CD4-positive, alpha-beta T cell (primary cell): ENCODE data around the gene NAGK. TPM values are rescaled to one million over a fixed set of nuclear protein-coding genes. Genes with fewer than 3 reads are reported as not detected.
A peak's percentile ranks its signal among the peaks of the same experiment; 100 is the strongest.

Experiments used
- ATAC-seq: fragments of 200-7000 bp; cut with Tn5 transposase; one replicate; pipeline ENCODE4 v1.10.0; 2022; ENCODE audit warnings: mild to moderate bottlenecking; ENCODE audit not compliant: poor library complexity
- CTCF ChIA-PET: fragments of 350-600 bp; sonication (Branson Sonifier 250); formaldehyde crosslinking; loops from one replicate; lab custom pipeline; 2021; ENCODE audit warnings: antibody characterized with exemption, inconsistent platforms; lab: Charles Lee
- POLR2A ChIA-PET: fragments of 350-600 bp; sonication (Branson Sonifier 250); formaldehyde crosslinking; loops from one replicate; lab custom pipeline; 2021; ENCODE audit warnings: antibody characterized with exemption, inconsistent platforms; lab: Charles Lee
- DNase-seq, 14 experiments: peaks; one replicate each; pipeline ENCODE4 v3.0.0-alpha.2; 2013 to 2020; ENCODE audit warnings: mixed read lengths in 2 of 14
- H3K27ac ChIP-seq, 2 donors: one replicate each; pipeline versions ENCODE4 v1.5.1 to v1.7.0; 2013; ENCODE audit warnings: low read length in 2 of 2, low read depth in 1 of 2, mild to moderate bottlenecking in 1 of 2
- H3K27me3 ChIP-seq, 2 experiments: 1 replicate in 1 of 2; 2 replicates in 1 of 2; pipeline versions ENCODE4 v1.6.1 to v1.7.0; 2013; ENCODE audit warnings: low read length in 2 of 2, control low read depth in 1 of 2, mild to moderate bottlenecking in 1 of 2, moderate library complexity in 1 of 2; ENCODE audit not compliant: insufficient read depth in 2 of 2, control insufficient read depth in 1 of 2
- H3K36me3 ChIP-seq: one replicate; pipeline ENCODE4 v1.6.1; 2013; ENCODE audit warnings: low read length, control low read depth; ENCODE audit not compliant: insufficient read depth
- H3K4me1 ChIP-seq: one replicate; pipeline ENCODE4 v1.6.1; 2013; ENCODE audit warnings: low read length, control low read depth; ENCODE audit not compliant: insufficient read depth
- H3K4me3 ChIP-seq: one replicate; pipeline ENCODE4 v1.5.1; 2013; ENCODE audit warnings: mild to moderate bottlenecking, low read length, moderate library complexity
- H3K9me3 ChIP-seq, 2 experiments: 1 replicate in 1 of 2; 2 replicates in 1 of 2; pipeline versions ENCODE4 v1.6.1 to v1.7.0; 2013; ENCODE audit warnings: low read length in 2 of 2, mild to moderate bottlenecking in 2 of 2, control low read depth in 1 of 2, moderate library complexity in 1 of 2; ENCODE audit not compliant: control insufficient read depth in 1 of 2, insufficient read depth in 1 of 2
- H3K27ac Mint-ChIP-seq: one replicate; pipeline ENCODE4 v1.8.0; 2020; ENCODE audit warnings: mixed read lengths
- H3K27me3 Mint-ChIP-seq: one replicate; pipeline ENCODE4 v1.8.0; 2021; ENCODE audit warnings: mixed read lengths
- H3K36me3 Mint-ChIP-seq: one replicate; pipeline ENCODE4 v1.8.0; 2021; ENCODE audit warnings: low read depth, mixed read lengths
- H3K4me1 Mint-ChIP-seq: one replicate; pipeline ENCODE4 v1.8.0; 2021; ENCODE audit warnings: low read depth, mixed read lengths
- H3K4me3 Mint-ChIP-seq: one replicate; pipeline ENCODE4 v1.8.0; 2020; ENCODE audit warnings: mild to moderate bottlenecking, mixed read lengths
- H3K9me3 Mint-ChIP-seq: one replicate; pipeline ENCODE4 v1.8.0; 2020; ENCODE audit warnings: mixed read lengths
- intact Hi-C, 2 experiments: fragments of 100-400 bp; cut with DNase I in 1 of 2; cut with micrococcal nuclease in 1 of 2; formaldehyde crosslinking; loops; one replicate each; pipeline versions ENCODE4 v1.15.1 to v1.9.0; 2023 to 2025; cut with DNase I, micrococcal nuclease
- total RNA-seq, 174 experiments: library from RNA in 2 of 174; stranded (reverse) in 2 of 174; gene quantifications; one replicate each; pipeline ENCODE4 v1.2.3 and lab custom pipeline; 2021 to 2026
- TF ChIP-seq, protein P1 (sequence below): fragments of 200-600 bp; IDR thresholded peaks from one replicate; pipeline ENCODE4 v1.8.0; 2022; ENCODE audit warnings: antibody characterized with exemption, mild to moderate bottlenecking

Gene NAGK
- total RNA-seq, 2 experiments from 2014 or later: 62.3 to 73.3 TPM

DNA sequence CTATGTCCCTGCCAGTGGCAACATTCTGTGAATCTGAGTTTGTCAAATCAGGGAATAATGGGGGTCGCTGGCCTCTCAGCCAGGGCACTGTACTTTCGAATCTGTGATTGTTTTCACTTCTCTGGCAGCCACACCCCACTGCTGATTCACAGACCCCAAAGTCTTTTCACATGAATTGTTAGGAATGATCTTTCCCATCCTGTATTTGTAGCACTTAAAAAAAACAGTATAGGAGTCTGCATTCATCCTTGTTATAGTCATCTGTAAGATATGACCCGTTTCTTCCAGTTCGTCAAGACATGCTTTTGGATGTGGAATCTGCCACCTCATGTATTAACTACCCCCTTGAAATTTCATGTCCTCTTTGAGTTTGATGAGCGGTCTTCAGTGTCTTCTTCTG, 928 bp downstream of the NAGK start:
- H3K36me3 Mint-ChIP-seq: peaks cover 50% of the 10 kb centered on the region
- CTCF ChIA-PET: interaction anchor here (0.9 to 2.5 kb wide), 4 partner anchors 31 to 121 kb away, joined by 3 to 10 read pairs (median 7); no protein-coding TSS in a partner anchor
- no peaks in the 10 kb centered on the region for H3K9me3 ChIP-seq
- intact Hi-C loops: loop anchor here in 1 of 2 experiments (5.0 kb wide), 1 partner anchor 77 kb away; the partner anchor contains the start of gene TEX261
- H3K27ac Mint-ChIP-seq: peak overlapping the region; percentile 99
- peaks cover 78% of the 10 kb centered on the region for H3K4me1 Mint-ChIP-seq
- POLR2A ChIA-PET: interaction anchor here (1.1 to 6.5 kb wide), 8 partner anchors 8 to 1155 kb away, joined by 4 to 114 read pairs (median 12); partner anchors contain the start of genes MCEE, MPHOSPH10, MXD1 and PAIP2B
- H3K27me3 ChIP-seq: no peaks in the 10 kb centered on the region
- H3K4me1 ChIP-seq: peaks cover 65% of the 10 kb centered on the region
- TF ChIP-seq, protein P1, sequence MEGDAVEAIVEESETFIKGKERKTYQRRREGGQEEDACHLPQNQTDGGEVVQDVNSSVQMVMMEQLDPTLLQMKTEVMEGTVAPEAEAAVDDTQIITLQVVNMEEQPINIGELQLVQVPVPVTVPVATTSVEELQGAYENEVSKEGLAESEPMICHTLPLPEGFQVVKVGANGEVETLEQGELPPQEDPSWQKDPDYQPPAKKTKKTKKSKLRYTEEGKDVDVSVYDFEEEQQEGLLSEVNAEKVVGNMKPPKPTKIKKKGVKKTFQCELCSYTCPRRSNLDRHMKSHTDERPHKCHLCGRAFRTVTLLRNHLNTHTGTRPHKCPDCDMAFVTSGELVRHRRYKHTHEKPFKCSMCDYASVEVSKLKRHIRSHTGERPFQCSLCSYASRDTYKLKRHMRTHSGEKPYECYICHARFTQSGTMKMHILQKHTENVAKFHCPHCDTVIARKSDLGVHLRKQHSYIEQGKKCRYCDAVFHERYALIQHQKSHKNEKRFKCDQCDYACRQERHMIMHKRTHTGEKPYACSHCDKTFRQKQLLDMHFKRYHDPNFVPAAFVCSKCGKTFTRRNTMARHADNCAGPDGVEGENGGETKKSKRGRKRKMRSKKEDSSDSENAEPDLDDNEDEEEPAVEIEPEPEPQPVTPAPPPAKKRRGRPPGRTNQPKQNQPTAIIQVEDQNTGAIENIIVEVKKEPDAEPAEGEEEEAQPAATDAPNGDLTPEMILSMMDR: no peak
- ATAC-seq (no peak), DNase-seq (no peak)
- H3K4me3 Mint-ChIP-seq: peak overlapping the region; percentile 99
- H3K36me3 ChIP-seq: peaks cover 19% of the 10 kb centered on the region
- H3K9me3 Mint-ChIP-seq: no peaks in the 10 kb centered on the region
- peak overlapping the region; percentile 91 to 98 for H3K27ac ChIP-seq
- no peaks in the 10 kb centered on the region for H3K27me3 Mint-ChIP-seq
- peak overlapping the region; percentile 97 for H3K4me3 ChIP-seq

DNA sequence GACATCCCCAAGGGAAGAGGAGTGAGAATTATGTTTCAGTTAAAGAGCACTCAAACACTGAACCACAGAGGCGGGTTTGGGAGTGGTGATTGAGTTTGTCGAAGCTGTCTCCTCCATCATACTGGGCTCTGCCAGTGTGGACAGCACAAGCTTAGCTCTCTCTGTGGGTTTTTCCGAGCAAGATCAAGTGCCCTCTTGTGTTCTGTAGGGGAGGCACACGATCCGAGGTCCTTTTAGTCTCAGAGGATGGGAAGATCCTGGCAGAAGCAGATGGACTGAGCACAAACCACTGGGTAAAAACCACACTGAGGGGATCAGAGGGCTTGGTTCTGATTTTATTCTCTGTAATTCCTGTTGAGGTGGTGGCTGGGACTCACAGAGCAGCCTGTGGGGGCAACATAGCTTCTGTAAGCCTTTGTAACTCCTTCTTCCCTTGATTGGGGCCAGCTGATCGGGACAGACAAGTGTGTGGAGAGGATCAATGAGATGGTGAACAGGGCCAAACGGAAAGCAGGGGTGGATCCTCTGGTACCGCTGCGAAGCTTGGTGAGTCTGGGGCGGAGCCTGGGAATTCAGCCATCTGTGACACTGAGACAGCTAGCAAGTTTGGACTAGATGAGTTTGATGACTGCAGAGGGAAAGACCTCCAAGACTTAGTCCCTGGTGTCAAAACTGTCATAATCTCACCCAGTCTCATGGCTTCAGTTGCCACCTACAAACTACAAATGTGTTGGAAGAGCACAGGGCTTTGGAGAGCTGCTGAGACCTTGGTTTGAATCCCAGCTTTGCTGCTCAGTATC, 2.0 kb downstream of the NAGK start:
- ATAC-seq (no peak), DNase-seq (peak in 2 of 14 experiments; percentile 37 to 48)
- Histone ChIP-seq H3K9me3 (no peaks in the 10 kb centered on the region), H3K36me3 (peaks cover 29% of the 10 kb centered on the region), H3K27ac (peak overlapping the region; percentile 66 to 84), H3K4me3 (no peak overlapping the region), H3K4me1 (peaks cover 65% of the 10 kb centered on the region), H3K27me3 (no peaks in the 10 kb centered on the region)
- peak overlapping the region; percentile 99 for H3K4me3 Mint-ChIP-seq
- CTCF ChIA-PET: interaction anchor here (1.1 to 1.8 kb wide), 2 partner anchors 69 to 76 kb away, joined by 4 to 5 read pairs; partner anchors contain the start of gene TEX261
- POLR2A ChIA-PET: interaction anchor here (1.3 to 6.5 kb wide), 4 partner anchors 10 to 156 kb away, joined by 3 to 114 read pairs (median 8); partner anchors contain the start of genes MCEE, MPHOSPH10 and PAIP2B
- intact Hi-C loops: loop anchor here in 1 of 2 experiments (2.0 to 5.0 kb wide), 2 partner anchors 152 to 262 kb away; partner anchors contain the start of gene ZNF638
- TF ChIP-seq, protein P1: no peak
- peaks cover 60% of the 10 kb centered on the region for H3K36me3 Mint-ChIP-seq
- no peaks in the 10 kb centered on the region for H3K9me3 Mint-ChIP-seq
- H3K27ac Mint-ChIP-seq: peak overlapping the region; percentile 99
- H3K4me1 Mint-ChIP-seq: peaks cover 78% of the 10 kb centered on the region
- no peaks in the 10 kb centered on the region for H3K27me3 Mint-ChIP-seq

DNA sequence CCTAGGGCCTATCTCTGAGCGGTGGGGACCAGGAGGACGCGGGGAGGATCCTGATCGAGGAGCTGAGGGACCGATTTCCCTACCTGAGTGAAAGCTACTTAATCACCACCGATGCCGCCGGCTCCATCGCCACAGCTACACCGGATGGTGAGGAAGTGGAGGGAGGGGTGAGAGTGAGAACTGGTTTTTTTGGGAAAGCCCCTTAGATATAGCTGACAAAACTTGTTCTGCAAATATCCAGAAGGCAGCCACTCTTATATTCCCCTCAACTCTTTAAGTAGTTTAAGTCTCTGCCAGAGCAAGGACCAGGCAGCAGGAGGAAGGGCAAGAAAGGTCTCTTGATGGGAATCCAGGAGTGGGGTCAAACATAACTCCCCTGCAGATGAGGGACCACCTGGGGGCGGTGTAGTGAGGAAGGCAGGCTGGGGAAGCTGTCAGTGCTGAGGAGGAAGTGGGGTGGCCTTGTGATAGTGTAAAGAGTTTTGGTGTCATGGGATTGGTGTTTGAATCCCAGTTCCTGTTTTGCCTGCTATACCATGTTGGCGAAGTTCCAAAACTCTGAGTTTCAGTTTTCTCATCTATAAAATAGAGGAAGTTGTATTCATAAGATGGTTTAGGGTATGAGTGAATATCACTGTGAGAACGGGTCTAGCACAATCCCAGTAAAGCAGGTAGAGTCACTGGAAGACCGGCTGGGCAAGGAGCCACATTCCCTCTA, 3.4 kb downstream of the NAGK start:
- H3K4me1 Mint-ChIP-seq: peaks cover 76% of the 10 kb centered on the region
- H3K27me3 Mint-ChIP-seq: no peaks in the 10 kb centered on the region
- H3K4me3 ChIP-seq: peak overlapping the region; percentile 14
- ChIA-PET POLR2A (interaction anchor here (1.0 to 6.5 kb wide), 6 partner anchors 11 to 155 kb away, joined by 3 to 114 read pairs (median 7); partner anchors contain the start of genes MCEE, MPHOSPH10 and PAIP2B), CTCF (interaction anchor here (0.7 to 1.8 kb wide), 6 partner anchors 11 to 123 kb away, joined by 3 to 6 read pairs (median 4); partner anchors contain the start of gene TEX261)
- no peaks in the 10 kb centered on the region for H3K9me3 ChIP-seq
- peak overlapping the region; percentile 99 for H3K27ac Mint-ChIP-seq
- TF ChIP-seq, protein P1: peak; percentile 29
- no peaks in the 10 kb centered on the region for H3K27me3 ChIP-seq
- H3K36me3 Mint-ChIP-seq: peaks cover 71% of the 10 kb centered on the region
- peaks cover 42% of the 10 kb centered on the region for H3K36me3 ChIP-seq
- no peaks in the 10 kb centered on the region for H3K9me3 Mint-ChIP-seq
- intact Hi-C loops: loop anchor here in 1 of 2 experiments (2.0 to 5.0 kb wide), 2 partner anchors 151 to 260 kb away; partner anchors contain the start of gene ZNF638
- ATAC-seq (peak; percentile 35), DNase-seq (peak; percentile 15 to 88 (median 48))
- peak overlapping the region; percentile 66 to 84 for H3K27ac ChIP-seq
- peak overlapping the region; percentile 80 for H3K4me3 Mint-ChIP-seq
- H3K4me1 ChIP-seq: peaks cover 65% of the 10 kb centered on the region
